ENCODE data around the gene ANAPC16.
"Not testable (repeated sequence)": the region's sequence is repeated elsewhere in the genome, so short reads cannot be mapped to it uniquely, and the experiment has no call there.

ANAPC16 gene

GRCh38 chr10:72276421-72277339, 60.9 kb downstream of the ANAPC16 start:
- H3K4me3 ChIP-seq (ENCODE audit: low read depth in 1 of 5, low read length in 5 of 5) = peak overlapping the region; percentile 47 to 100 (median 95)
- peak overlapping the region in 3 of 5 donors; percentile 85 to 96 (median 94) for H3K9ac ChIP-seq (ENCODE audit: low read length in 5 of 5)
- H3K36me3 ChIP-seq (ENCODE audit: control insufficient read depth in 5 of 5, insufficient read depth in 5 of 5, low read length in 5 of 5) = peaks cover 0 to 20% (median 19%) of the 10 kb centered on the region in 5 donors
- peaks cover 8 to 56% (median 50%) of the 10 kb centered on the region in 5 donors for H3K4me1 ChIP-seq (ENCODE audit: control insufficient read depth in 5 of 5, insufficient read depth in 5 of 5, low read length in 5 of 5)
- H3K27me3 ChIP-seq (ENCODE audit: control insufficient read depth in 5 of 5, insufficient read depth in 4 of 5, low read length in 5 of 5) = no peaks in the 10 kb centered on the region
- no peaks in the 10 kb centered on the region for H3K9me3 ChIP-seq (ENCODE audit: control insufficient read depth in 5 of 5, low read length in 5 of 5)
- peak overlapping the region; percentile 98 for H3K27ac ChIP-seq (ENCODE audit: low read depth, low read length)

- no peaks in the 10 kb centered on the region for H3K27me3 ChIP-seq (ENCODE audit: control insufficient read depth in 5 of 5, insufficient read depth in 4 of 5, low read length in 5 of 5)
- H3K36me3 ChIP-seq (ENCODE audit: control insufficient read depth in 5 of 5, insufficient read depth in 5 of 5, low read length in 5 of 5) = peaks cover 0 to 20% (median 19%) of the 10 kb centered on the region in 5 donors
- no peak overlapping the region for H3K9ac ChIP-seq (ENCODE audit: low read length in 5 of 5)
- peak overlapping the region; percentile 98 for H3K27ac ChIP-seq (ENCODE audit: low read depth, low read length)
- peaks cover 8 to 50% (median 44%) of the 10 kb centered on the region in 5 donors for H3K4me1 ChIP-seq (ENCODE audit: control insufficient read depth in 5 of 5, insufficient read depth in 5 of 5, low read length in 5 of 5)
- H3K9me3 ChIP-seq (ENCODE audit: control insufficient read depth in 5 of 5, low read length in 5 of 5) = no peaks in the 10 kb centered on the region
- H3K4me3 ChIP-seq (ENCODE audit: low read depth in 1 of 5, low read length in 5 of 5) = no peak overlapping the region
Measured at GRCh38 chr10:72277340-72277995, 61.7 kb downstream of the ANAPC16 start.

- peaks cover 6 to 44% (median 38%) of the 10 kb centered on the region in 5 donors for H3K4me1 ChIP-seq (ENCODE audit: control insufficient read depth in 5 of 5, insufficient read depth in 5 of 5, low read length in 5 of 5)
- H3K9ac ChIP-seq (ENCODE audit: low read length in 5 of 5) = peak overlapping the region in 2 of 5 donors; percentile 9 to 14
- H3K27me3 ChIP-seq (ENCODE audit: control insufficient read depth in 5 of 5, insufficient read depth in 4 of 5, low read length in 5 of 5) = no peaks in the 10 kb centered on the region
- H3K9me3 ChIP-seq (ENCODE audit: control insufficient read depth in 5 of 5, low read length in 5 of 5) = no peaks in the 10 kb centered on the region
- H3K36me3 ChIP-seq (ENCODE audit: control insufficient read depth in 5 of 5, insufficient read depth in 5 of 5, low read length in 5 of 5) = peaks cover 0 to 20% (median 19%) of the 10 kb centered on the region in 5 donors
- no peak overlapping the region for H3K4me3 ChIP-seq (ENCODE audit: low read depth in 1 of 5, low read length in 5 of 5)
- peak overlapping the region; percentile 98 for H3K27ac ChIP-seq (ENCODE audit: low read depth, low read length)
Measured at GRCh38 chr10:72277996-72278667, 62.3 kb downstream of the ANAPC16 start.

GRCh38 chr10:72278668-72279393, 63.0 kb downstream of the ANAPC16 start:
- Histone ChIP-seq H3K27me3 (ENCODE audit: control insufficient read depth in 5 of 5, insufficient read depth in 4 of 5, low read length in 5 of 5) (no peaks in the 10 kb centered on the region), H3K27ac (ENCODE audit: low read depth, low read length) (peak overlapping the region; percentile 98), H3K36me3 (ENCODE audit: control insufficient read depth in 5 of 5, insufficient read depth in 5 of 5, low read length in 5 of 5) (peaks cover 0 to 20% (median 19%) of the 10 kb centered on the region in 5 donors), H3K4me1 (ENCODE audit: control insufficient read depth in 5 of 5, insufficient read depth in 5 of 5, low read length in 5 of 5) (peaks cover 6 to 39% (median 35%) of the 10 kb centered on the region in 5 donors), H3K9me3 (ENCODE audit: control insufficient read depth in 5 of 5, low read length in 5 of 5) (no peaks in the 10 kb centered on the region), H3K9ac (ENCODE audit: low read length in 5 of 5) (no peak overlapping the region), H3K4me3 (ENCODE audit: low read depth in 1 of 5, low read length in 5 of 5) (no peak overlapping the region)

- H3K4me3 ChIP-seq (ENCODE audit: low read depth in 1 of 5, low read length in 5 of 5); H3K9me3 ChIP-seq (ENCODE audit: control insufficient read depth in 5 of 5, low read length in 5 of 5); H3K27ac ChIP-seq (ENCODE audit: low read depth, low read length); H3K27me3 ChIP-seq (ENCODE audit: control insufficient read depth in 5 of 5, insufficient read depth in 4 of 5, low read length in 5 of 5); H3K9ac ChIP-seq (ENCODE audit: low read length in 5 of 5): not testable (repeated sequence)
- Histone ChIP-seq H3K4me1 (ENCODE audit: control insufficient read depth in 5 of 5, insufficient read depth in 5 of 5, low read length in 5 of 5) (peaks cover 6 to 33% (median 32%) of the 10 kb centered on the region in 5 donors), H3K36me3 (ENCODE audit: control insufficient read depth in 5 of 5, insufficient read depth in 5 of 5, low read length in 5 of 5) (peaks cover 0 to 20% (median 18%) of the 10 kb centered on the region in 5 donors)
Measured at GRCh38 chr10:72279587-72279986, 63.8 kb downstream of the ANAPC16 start.

GRCh38 chr10:72283131-72283530, 67.3 kb downstream of the ANAPC16 start:
- Histone ChIP-seq H3K9me3 (ENCODE audit: control insufficient read depth in 5 of 5, low read length in 5 of 5) (no peaks in the 10 kb centered on the region), H3K4me3 (ENCODE audit: low read depth in 1 of 5, low read length in 5 of 5) (no peak overlapping the region), H3K4me1 (ENCODE audit: control insufficient read depth in 5 of 5, insufficient read depth in 5 of 5, low read length in 5 of 5) (peaks cover 0 to 22% (median 17%) of the 10 kb centered on the region in 5 donors), H3K9ac (ENCODE audit: low read length in 5 of 5) (no peak overlapping the region), H3K27ac (ENCODE audit: low read depth, low read length) (no peak overlapping the region), H3K27me3 (ENCODE audit: control insufficient read depth in 5 of 5, insufficient read depth in 4 of 5, low read length in 5 of 5) (no peaks in the 10 kb centered on the region), H3K36me3 (ENCODE audit: control insufficient read depth in 5 of 5, insufficient read depth in 5 of 5, low read length in 5 of 5) (no peaks in the 10 kb centered on the region)
